HG03097 (cell line): ENCODE measurements around the gene LIFR.
"Not testable (repeated sequence)": the region's sequence is repeated elsewhere in the genome, so short reads cannot be mapped to it uniquely, and the experiment has no call there.

Experiments used
- ATAC-seq: cut with Tn5 transposase; IDR thresholded peaks from one replicate; pipeline ENCODE4 v1.9.1; 2021; ENCODE audit not compliant: unreplicated experiment, low FRiP score

LIFR gene, protein sequence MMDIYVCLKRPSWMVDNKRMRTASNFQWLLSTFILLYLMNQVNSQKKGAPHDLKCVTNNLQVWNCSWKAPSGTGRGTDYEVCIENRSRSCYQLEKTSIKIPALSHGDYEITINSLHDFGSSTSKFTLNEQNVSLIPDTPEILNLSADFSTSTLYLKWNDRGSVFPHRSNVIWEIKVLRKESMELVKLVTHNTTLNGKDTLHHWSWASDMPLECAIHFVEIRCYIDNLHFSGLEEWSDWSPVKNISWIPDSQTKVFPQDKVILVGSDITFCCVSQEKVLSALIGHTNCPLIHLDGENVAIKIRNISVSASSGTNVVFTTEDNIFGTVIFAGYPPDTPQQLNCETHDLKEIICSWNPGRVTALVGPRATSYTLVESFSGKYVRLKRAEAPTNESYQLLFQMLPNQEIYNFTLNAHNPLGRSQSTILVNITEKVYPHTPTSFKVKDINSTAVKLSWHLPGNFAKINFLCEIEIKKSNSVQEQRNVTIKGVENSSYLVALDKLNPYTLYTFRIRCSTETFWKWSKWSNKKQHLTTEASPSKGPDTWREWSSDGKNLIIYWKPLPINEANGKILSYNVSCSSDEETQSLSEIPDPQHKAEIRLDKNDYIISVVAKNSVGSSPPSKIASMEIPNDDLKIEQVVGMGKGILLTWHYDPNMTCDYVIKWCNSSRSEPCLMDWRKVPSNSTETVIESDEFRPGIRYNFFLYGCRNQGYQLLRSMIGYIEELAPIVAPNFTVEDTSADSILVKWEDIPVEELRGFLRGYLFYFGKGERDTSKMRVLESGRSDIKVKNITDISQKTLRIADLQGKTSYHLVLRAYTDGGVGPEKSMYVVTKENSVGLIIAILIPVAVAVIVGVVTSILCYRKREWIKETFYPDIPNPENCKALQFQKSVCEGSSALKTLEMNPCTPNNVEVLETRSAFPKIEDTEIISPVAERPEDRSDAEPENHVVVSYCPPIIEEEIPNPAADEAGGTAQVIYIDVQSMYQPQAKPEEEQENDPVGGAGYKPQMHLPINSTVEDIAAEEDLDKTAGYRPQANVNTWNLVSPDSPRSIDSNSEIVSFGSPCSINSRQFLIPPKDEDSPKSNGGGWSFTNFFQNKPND

DNA sequence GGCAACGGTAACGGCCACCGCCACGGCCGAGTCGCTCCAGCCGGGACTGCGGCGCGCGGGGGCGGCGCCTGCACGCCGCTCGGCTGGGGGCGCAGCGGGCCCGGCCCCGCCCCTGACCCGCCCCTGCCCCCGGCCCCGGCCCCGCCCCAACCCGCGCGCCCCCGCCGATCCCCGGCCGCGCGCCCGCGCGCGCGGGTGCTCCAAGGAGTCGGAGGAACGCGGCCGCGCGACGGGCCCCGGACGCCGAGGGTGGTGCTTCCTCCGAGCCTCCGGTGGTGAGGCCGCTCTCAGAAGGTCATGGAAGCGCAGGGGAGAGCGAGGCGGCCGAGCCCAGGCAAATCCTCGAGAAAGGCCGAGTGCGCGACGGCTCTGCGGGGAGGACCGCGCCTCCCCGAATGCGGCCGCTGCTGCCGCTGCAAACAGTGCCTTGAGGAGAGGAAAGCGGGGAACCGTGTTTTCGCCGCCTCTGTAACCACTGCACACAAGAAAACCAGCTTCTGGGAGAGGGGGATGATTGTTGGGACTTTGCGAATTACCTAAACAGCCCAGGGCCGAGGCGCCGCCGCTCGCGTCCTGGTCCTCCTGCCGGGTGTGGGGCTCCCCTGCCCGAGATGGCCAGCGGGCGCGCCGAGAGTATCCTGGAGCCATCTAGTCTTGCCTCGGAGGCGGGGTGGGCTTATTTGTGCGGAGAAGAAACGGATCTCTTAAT is at the start of gene LIFR:
TSS of gene LIFR (minus strand) at position 48 of the 709 bp plus-strand sequence. CDS start 25,999 bp downstream, outside the sequence.
- ATAC-seq: no peak

DNA sequence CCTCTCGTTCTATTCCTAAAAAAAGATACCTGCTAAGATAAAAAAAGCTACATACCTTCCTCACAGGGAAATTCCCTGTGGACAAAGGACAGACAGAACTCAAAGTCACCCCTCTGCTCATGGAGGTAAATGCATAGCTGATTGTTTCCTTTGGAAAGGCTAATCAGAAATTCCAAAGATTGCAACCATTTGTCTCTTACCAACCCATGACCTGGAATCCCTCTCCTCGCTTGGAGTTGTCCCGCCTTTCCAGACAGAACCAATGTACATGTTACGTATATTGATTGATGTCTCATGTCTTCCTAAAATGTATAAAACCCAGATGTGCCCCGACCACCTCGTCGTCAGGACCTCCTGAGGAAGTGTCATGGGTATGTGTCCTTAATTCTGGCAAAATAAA is 49.2 kb upstream of the LIFR start:
- no peak for ATAC-seq

DNA sequence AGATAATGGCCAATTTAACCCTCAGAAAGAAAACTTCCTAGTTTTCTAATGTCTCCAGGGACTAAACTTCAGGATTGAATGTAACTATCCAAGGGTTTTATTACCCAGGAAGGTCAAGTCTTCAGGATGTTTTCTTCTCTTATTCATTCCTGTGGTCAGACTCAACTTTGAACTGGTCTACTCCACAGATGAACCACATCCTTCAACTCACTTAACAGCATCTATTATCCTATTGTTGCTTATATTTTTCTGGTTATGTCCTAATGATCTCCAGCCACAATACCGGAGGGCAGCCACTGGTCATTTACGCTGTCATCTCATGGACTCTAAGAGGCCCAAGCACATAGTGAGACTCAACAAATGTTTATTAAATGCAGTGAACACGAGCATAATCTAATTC is 47.2 kb upstream of the LIFR start:
- ATAC-seq: no peak

DNA sequence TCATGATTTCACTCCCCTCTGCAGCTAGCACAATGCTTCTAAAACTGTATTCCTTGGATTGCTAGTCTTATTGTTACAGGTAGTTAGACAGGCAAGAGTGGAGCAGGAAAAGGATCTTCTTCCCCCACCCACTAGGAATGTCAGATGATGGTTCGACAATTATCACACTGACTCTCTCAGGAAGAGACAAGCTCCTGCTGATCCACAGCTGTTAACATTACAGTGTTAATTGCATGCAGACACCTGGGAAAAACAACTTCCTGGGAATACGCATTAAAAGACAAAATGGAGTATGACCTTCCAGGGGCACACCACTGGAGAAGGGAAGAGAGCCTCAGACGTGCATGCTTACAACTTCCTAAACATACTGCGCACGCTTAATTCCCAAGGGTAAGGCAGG is 46.2 kb upstream of the LIFR start:
- no peak for ATAC-seq

DNA sequence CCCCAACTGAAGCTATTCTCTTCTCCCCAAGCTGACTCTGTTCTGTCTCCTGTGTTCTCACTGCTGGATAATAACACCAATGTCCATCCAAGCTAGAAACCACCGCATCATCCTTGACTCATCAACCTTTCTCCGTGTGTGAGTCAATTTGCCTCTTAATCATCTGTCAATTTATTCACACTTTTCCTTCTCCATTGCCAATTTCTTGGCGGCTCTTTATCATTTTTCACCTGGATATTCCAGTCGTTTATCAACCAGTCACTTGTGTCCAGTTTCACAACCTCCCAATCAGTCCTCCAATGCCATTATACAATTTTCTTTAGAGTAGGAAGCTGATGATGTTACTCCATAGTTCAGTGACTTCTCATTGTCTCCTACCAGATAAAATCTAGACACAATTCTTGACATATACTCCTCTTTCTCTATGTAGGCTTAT is 45.4 kb upstream of the LIFR start:
- no peak for ATAC-seq

DNA sequence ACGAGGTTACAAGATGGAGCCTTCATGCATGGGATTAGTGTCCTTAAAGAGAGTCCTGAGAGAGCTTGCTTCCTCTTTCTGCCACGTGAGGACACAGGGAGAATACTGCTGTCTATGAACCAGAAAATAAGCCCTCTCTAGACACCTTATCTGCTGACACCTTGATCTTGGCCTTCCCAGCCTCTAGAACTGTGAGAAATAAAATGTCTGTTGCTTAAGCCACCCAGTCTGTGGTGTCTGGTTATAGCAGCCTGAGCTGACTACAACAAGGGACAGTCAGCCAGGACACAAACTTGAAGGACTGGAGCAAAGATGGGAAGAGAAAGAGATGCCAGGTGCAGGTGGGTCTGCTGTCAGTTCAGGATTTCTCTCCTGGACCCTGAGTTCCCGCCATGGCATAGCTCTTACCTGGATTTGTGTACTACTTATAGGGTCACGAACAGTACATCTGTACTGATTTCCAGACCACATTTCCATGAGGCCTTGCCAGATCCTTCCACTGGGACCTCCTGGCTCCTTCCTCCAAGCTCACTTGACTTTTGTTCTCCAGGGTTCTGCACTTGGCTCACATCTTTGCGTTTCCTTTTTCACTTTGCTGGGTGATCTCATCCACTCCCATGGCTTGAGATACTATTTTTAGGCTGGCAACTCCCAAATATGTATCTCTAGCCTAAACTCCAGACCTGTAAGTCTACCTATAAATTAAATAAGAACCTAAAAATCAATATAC is 44.9 kb upstream of the LIFR start:
- ATAC-seq: no peak

DNA sequence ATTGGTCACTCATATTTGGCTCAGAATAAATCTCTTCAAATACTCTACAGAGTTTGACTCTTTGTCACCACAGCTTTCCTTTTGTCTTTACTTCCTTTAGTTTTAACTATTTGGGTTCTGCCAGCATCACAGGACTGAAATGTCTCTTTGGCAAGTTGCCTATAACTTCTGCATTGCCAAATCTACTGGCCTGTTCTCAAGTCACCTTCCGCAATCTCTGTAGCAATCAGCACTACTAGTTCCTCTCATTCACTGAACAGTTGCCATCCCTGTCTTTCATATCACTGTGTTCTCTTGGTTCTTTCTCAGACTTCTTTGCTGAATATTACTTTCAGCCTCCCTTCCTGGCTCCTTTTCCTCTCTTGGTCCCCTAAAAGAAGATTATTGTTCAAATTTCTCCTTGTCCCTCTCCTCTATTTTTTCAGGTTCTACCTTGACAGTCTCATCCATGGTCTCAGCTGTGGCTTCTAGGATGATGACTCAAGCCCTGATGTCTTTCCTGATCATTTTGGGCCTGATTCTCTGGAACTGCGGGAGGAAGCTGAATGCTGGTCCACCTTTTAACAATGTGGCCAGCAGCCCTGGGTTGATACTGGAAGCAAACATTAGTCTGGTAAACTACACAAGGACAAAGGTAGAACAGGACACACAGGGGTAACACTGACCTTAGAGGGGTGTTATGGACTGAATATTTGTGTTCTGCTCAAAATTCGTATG is 44.0 kb upstream of the LIFR start:
- ATAC-seq: no peak

DNA sequence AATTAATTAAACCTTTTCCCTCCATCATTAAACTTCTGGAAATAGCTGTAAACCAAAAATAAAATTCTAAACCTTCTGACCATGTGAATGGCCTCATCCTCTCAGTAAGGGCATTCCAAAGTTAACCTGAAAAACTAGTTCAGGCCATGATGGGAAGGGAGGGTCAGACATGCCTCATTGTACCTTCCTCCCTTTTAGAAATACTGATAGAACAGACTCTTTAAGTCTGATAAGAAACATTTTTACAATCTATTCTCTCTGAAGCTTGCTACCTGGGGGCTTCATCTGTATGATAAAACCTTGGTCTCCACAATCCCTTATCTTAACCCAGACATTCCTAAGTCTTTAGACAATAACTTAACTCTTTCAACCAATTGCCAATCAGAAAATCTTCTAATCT is 43.3 kb upstream of the LIFR start:
- not testable (repeated sequence) for ATAC-seq

DNA sequence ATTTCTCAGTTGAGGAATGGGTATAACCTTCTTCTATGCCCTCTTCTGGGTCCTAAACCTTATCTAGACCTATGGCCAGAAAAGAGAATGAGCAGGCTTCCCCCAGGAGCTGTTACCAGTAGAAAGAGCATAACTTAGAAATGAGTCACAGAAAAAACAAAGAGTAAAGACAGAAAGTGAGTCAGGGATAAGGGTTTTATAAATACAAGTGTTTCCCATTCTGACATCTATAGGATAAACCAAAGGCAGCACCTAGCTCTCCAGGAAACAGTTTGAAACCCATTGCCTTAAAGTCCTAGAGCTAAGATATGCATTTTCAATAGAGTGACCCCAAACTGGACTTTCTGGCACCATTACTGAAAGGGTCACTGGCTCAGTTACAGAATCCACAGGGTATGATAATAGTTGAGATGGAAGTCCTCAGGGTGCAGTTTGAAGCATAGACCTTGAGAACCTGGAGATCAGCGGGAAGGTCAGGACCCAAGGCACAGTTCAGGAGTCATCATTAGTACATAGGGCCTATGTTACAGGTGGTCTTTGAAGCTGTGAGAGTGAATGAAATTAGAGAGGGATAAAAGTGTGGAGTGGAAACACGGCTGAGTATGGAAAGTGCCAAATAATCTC is 42.7 kb upstream of the LIFR start:
- ATAC-seq: no peak

DNA sequence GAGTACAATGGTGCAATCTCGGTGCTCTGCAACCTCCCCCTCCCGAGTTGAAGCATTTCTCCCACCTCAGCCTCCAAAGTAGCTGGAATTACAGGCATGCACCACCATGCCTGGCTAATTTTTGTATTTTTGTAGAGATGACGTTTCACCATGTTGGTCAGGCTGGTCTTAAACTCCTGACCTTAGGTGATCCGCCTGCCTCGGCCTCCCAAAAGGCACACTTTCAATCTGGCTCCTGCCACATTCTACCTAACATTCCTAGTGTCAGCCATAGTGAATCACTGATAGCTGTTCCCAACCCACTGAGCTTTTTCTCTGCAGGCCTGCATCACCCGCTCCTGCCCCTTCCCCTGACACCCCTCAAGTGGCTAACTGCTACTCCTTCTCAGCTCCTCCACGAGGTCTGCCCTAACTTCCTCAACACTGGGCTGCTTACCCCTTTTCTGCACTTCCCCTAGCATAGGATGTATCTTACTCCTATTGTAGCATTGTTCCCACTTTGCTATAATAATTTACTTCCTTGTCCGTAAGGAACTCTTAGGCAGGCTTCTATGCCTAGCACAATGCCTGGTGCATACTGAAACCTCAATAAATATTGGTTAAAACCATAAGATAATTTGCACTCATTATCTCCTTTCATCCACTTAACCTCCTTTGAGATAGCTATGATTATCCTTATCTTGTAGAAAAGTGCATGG is 42.0 kb upstream of the LIFR start:
- no peak for ATAC-seq

DNA sequence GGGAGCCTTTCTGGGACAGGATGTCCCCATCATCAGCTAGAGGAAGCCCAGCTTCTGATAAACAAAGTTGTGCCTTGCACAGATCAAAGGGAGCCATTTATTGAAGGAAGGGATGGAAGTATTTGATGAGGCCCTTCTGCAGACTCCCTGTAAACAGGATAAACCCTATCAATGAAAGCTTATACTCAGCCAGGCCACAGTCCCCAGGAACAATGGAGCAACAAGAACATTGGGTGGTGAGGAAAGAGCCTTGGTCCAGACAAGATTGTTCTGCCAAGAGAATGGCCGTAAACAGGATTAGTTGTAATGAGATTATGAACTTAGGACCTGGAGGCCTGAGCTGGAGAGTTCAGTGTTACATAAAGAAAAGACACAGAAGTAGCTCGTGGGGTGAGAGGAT is 40.5 kb upstream of the LIFR start:
- ATAC-seq: no peak

DNA sequence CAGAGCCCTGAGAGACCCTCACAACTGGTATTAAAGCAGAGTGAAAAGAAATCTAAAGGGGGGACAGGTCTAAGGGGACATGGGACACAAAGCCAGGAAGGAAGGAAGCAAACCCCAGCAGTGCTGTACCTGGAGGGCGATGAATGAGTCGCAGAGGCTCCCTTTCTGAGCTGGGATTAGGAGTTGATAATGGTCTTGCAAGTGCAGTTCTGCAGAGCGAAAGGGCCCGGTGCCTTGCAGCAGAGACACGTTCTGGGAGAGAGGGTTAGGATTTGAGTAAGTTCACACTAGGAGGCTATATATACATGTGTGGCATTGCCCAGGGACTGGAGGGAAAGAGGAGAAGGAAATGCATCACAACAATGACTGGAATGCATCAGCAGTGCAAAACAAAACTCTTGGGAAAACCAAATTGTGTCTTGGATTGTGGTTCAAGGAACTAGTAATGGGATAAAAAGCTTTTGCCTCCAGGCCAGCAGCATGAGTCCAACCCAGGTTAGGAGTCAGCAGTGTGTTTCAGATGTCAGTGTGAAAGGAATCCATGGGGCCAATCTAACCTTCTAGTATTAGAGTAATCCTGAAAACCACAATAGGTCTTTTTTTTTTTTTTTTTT is 38.8 kb upstream of the LIFR start:
- no peak for ATAC-seq

DNA sequence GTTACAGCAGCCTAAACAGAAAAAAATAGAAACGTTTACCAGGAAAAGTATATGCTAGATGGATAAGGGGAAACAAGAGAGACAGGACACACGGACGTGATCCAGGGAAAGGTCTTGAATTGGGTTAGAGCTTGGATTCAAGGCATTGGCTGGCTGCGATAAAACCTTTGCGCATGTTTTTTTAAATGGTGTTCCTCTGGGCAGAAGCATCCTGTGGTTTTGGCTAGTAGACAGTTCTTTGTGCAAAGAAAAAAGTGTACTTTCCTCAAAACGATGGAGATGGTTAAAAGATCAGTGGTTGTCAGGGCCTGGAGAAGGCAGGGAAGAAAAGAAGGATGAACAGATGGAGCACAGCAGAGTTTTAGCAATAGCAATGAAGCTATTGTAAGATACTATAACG is 37.5 kb upstream of the LIFR start:
- no peak for ATAC-seq

DNA sequence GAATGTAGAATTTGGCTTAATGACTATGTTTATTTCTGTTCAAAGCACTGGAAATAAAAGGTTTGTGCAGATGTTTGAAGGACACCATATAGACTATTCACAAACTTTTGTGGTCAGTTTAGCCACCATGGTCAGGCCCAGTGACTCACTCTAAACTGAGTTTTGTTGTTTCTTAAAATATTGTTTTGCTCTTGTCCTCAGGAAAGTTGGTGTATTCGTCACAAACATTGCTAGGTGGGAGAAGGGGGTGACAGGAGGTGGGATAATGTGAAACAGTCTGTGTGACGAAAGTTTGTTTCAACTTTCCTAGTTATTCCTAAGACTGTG is 35.0 kb upstream of the LIFR start:
- ATAC-seq: no peak

DNA sequence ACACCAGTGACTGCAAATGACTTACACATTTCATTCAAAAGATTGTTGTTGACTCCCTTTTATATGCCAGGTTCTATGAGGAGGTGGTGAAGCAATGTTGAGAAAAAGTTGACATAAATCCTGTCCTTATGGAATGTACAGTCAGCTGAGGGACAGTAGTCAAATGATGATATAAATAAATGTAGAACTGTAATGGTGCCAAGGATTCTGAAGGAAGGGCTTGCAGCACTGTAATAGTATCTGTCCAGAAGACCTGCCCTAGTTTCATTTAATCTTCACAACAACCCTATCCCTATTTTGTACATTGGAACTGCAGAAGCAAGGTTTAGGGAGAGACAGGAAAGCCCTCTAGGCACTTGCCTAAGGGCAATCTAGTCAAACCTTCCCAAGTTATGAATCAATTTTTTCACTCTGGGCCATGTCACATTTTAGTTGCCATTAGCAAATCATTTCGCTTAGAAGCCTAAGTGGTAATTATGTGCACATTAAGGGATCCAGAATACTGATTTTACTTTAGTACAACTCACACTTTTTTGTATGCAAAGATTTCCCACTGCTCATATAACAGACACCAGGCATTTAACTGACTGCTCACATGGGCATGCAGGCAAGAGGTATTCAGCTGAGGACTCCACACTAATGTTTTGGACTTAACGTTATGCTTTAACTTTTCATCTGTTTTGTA is 34.5 kb upstream of the LIFR start:
- no peak for ATAC-seq

DNA sequence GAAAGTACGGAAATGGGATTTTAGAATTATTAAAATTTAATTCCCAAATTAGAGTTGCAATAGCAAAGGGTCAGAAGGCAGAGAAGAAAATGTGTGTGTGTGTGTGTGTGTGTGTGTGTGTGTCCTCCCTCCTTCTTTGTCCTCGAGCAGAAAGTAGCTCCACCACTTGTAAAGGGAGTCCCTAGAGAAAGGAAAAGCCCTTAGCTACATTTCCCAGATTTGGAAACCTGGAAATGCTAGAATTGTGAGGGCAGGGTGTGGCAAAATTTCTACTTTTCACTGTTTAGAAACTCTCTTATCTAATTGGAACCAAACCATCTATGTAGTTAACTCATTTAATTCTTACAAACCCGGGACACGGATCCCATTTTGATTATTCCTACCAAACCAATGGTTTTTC is 33.2 kb upstream of the LIFR start:
- no peak for ATAC-seq

DNA sequence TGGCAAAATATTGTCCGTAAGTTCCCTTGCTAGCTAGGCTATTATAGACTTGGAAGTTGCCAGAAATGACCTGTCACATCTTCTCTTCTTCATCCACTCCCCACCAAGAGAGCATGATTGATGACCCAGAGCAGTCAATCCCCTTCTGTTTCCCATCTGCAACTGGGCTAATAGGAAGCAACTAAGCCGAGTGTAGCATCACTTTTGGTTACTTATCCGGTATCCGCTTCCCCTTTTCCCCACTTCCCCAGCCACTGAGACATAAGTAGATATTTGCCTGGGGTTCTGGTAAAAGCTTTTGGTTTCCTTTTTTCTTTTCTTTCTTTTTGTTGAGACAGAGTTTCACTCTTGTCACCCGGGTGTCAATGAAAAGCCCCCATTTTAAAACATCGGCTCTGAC is 29.4 kb upstream of the LIFR start:
- ATAC-seq: peak; percentile 58

DNA sequence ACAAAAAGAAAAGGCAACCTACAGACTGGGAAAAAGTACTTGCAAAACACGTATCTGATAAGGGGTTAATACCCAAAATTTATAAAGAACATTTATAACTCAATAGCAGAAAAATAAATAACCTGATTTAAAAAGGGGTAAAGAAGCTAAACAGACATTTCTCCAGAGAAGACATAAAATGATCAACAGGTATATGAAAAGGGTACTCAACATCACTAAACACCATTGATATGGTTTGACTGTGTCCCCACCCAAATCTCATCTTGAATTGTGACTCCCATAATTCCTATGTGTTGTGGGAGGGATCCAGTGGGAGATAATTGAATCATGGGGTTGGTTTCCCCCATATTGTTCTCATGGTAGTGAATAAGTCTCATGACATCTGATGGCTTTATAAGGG is 27.1 kb upstream of the LIFR start:
- no peak for ATAC-seq
